HCT116 (cell line): ENCODE results near the gene ZNF20.

Source experiments
- ATF3 ChIP-seq: IDR thresholded peaks from 2 replicates; pipeline ENCODE4 v1.6.1; 2012
- CTCF ChIP-seq, 3 experiments: fragments of 200-600 bp in 1 of 3; sonication (generic) in 1 of 3; IDR thresholded peaks in 2 of 3; conservative IDR thresholded peaks in 1 of 3; 2 replicates each; pipeline ENCODE4 v1.5.1; 2012 to 2017; ENCODE audit warnings: low read depth in 2 of 3, low read length in 2 of 3, antibody characterized with exemption in 1 of 3, borderline replicate concordance in 1 of 3, control low read depth in 1 of 3, mild to moderate bottlenecking in 1 of 3, mixed read lengths in 1 of 3, mixed run types in 1 of 3, moderate library complexity in 1 of 3; ENCODE audit not compliant: insufficient read depth in 1 of 3
- ELF1 ChIP-seq: IDR thresholded peaks from 2 replicates; pipeline ENCODE4 v1.6.1; 2012; ENCODE audit warnings: low read depth, borderline replicate concordance
- EZH2 ChIP-seq: fragments of 200-600 bp; sonication (generic); IDR thresholded peaks from 2 replicates; pipeline ENCODE4 v1.6.1; 2017; ENCODE audit warnings: antibody characterized with exemption, mixed run types
- EZH2phosphoT487 ChIP-seq: fragments of 200-600 bp; IDR thresholded peaks from 2 replicates; pipeline ENCODE4 v1.6.1; 2018; ENCODE audit warnings: antibody characterized with exemption, borderline replicate concordance
- FOSL1 ChIP-seq: IDR thresholded peaks from 2 replicates; pipeline ENCODE4 v1.6.1; 2012; ENCODE audit warnings: low read depth
- POLR2A ChIP-seq: IDR thresholded peaks from 2 replicates; pipeline ENCODE4 v1.7.0; 2011; ENCODE audit warnings: borderline replicate concordance; ENCODE audit not compliant: insufficient read depth, insufficient read length; ENCODE audit errors: extremely low read depth
- POLR2AphosphoS5 ChIP-seq: IDR thresholded peaks from 2 replicates; pipeline ENCODE4 v1.6.1; 2011; ENCODE audit warnings: mild to moderate bottlenecking, low read depth, low read length, moderate library complexity
- SIN3A ChIP-seq: IDR thresholded peaks from 2 replicates; pipeline ENCODE4 v1.6.1; 2012; ENCODE audit warnings: low read depth
- SRF ChIP-seq: IDR thresholded peaks from 2 replicates; pipeline ENCODE4 v1.6.1; 2012; ENCODE audit warnings: low read depth
- TCF7L2 ChIP-seq: IDR thresholded peaks from 2 replicates; pipeline ENCODE4 v1.7.0; 2011; ENCODE audit warnings: borderline replicate concordance, inconsistent platforms; ENCODE audit not compliant: insufficient read depth, insufficient read length; ENCODE audit errors: extremely low read depth
- YY1 ChIP-seq: IDR thresholded peaks from 2 replicates; pipeline ENCODE4 v1.6.1; 2011; ENCODE audit warnings: low read length, low read depth, moderate library complexity, mild to moderate bottlenecking; ENCODE audit not compliant: insufficient replicate concordance; ENCODE audit errors: extremely low read depth
- ZBTB33 ChIP-seq: IDR thresholded peaks from 2 replicates; pipeline ENCODE4 v1.6.1; 2011; ENCODE audit warnings: mild to moderate bottlenecking, low read length, moderate library complexity; ENCODE audit not compliant: insufficient replicate concordance; ENCODE audit errors: extremely low read depth

GRCh38 chr19:12156223-12157058 lies 16.3 kb upstream of the ZNF20 start, which contains the start of gene ZNF625:
- TF ChIP-seq SIN3A (no peak), YY1 (no peak), ELF1 (no peak), POLR2AphosphoS5 (no peak), SRF (no peak), CTCF (IDR thresholded peaks at IDR 0.05 in 2 of 3, conservative IDR thresholded peaks at IDR 0.05 in 1 of 3; ENCODE audit: borderline replicate concordance in 1 of 3, insufficient read depth in 1 of 3, low read depth in 2 of 3, low read length in 2 of 3) (no peak), EZH2 (no peak), ZBTB33 (no peak), TCF7L2 (no peak), FOSL1 (no peak), POLR2A (no peak), ATF3 (no peak), EZH2phosphoT487 (no peak)
